Measurements from ENCODE around the gene PEPD. TPM values are rescaled to one million over a fixed set of nuclear protein-coding genes. Genes with fewer than 3 reads are reported as not detected.

PEPD gene
- total RNA-seq, 1 donor from 2014 or later, result 39.2 TPM

DNA sequence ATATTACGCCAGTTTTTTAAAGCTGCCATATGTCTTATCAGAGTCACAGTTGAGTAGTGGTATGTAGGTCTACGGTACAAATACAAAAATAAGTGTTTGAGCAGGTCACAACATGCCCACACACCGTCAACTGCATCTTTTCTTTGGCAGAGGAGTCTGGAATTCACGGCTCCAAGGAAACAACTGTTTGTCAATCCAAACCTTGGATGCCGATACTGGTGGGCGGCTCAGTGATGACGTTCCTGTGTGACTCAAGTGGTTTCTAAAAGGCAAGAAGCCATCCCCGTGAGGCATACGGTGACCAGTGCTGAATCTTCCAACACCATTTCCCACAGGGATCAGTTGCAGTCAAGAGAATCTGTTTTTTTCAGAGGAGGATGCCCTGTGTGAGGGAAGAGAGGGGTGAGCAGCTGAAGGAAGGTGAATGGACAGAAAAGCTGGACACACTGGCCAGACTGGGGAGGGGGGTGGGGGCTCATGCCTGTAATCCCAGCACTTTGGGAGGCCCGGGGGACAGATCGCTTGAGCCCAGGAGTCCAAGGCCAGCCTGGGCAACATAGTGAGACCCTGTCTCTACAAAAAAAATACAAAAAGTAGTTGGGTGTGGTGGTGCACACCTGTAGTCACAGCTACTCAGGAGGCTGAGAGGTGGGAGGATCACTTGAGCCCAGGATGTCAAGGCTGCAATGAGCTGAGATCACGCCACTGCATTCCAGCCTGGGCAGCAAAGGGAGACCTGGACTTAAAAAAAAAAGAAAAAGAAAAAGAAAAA is 170.9 kb downstream of the PEPD start:
- peaks cover 1% of the 10 kb centered on the region for H3K36me3 Mint-ChIP-seq (ENCODE audit: insufficient read depth)
- H3K9me3 Mint-ChIP-seq (ENCODE audit: low read depth), result peaks cover 5% of the 10 kb centered on the region
- DNase-seq (ENCODE audit: low spot score, unreplicated experiment), result no peak
- no peaks in the 10 kb centered on the region for H3K4me1 Mint-ChIP-seq (ENCODE audit: low read depth)
- TF ChIP-seq, protein P1, sequence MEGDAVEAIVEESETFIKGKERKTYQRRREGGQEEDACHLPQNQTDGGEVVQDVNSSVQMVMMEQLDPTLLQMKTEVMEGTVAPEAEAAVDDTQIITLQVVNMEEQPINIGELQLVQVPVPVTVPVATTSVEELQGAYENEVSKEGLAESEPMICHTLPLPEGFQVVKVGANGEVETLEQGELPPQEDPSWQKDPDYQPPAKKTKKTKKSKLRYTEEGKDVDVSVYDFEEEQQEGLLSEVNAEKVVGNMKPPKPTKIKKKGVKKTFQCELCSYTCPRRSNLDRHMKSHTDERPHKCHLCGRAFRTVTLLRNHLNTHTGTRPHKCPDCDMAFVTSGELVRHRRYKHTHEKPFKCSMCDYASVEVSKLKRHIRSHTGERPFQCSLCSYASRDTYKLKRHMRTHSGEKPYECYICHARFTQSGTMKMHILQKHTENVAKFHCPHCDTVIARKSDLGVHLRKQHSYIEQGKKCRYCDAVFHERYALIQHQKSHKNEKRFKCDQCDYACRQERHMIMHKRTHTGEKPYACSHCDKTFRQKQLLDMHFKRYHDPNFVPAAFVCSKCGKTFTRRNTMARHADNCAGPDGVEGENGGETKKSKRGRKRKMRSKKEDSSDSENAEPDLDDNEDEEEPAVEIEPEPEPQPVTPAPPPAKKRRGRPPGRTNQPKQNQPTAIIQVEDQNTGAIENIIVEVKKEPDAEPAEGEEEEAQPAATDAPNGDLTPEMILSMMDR (IDR thresholded peaks at IDR 0.05; ENCODE audit: unreplicated experiment), result no peak
- H3K4me3 Mint-ChIP-seq (ENCODE audit: low read depth), result no peak overlapping the region
- peaks cover 3% of the 10 kb centered on the region for H3K27me3 Mint-ChIP-seq
- no peak overlapping the region for H3K27ac Mint-ChIP-seq

DNA sequence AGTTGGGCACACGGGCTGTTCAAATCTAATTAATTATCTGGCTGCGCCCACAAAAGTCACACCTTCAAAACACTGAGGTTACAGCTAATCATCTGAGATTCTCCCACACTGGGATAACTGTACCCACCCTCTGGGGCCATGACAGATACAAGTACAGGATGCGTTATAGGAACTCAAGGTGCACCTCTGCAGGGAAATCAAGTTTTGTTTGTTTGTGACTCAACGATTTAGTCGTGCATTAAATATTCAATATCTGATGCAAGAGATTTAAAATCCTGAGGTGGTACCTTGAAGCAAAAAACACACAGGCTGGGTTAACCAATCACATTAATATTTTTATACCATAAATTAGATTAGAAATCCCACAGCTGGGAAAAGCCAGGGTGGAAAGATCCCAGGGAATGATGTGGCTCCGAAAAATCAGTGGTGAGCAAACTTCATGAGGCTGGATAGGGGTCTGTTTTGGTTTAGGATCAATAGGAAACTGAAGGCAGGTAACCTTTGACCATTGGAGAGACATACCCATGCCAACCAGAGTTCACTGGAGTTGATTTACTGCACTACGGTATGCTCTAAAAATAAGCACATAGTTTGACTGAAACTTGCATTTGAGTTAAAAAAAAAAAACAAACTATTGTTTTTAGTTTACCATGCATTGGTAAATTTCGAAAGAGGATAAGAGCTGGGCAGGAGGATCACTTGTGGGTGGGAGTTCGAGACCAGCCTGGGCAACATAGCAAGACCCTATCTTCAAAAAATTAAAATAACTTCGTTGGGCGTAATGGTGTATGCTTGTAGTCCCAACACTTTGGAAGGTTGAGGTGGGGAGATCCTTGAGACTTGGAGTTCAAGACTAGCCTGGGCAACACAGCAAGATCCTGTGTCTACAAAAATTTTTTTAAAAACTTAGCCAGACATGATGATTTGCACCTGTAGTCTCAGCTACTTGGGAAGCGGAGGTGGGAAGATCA is 172.0 kb downstream of the PEPD start:
- no peak overlapping the region for H3K4me3 Mint-ChIP-seq (ENCODE audit: low read depth)
- H3K27me3 Mint-ChIP-seq, result peaks cover 11% of the 10 kb centered on the region
- no peaks in the 10 kb centered on the region for H3K9me3 Mint-ChIP-seq (ENCODE audit: low read depth)
- H3K27ac Mint-ChIP-seq, result no peak overlapping the region
- H3K36me3 Mint-ChIP-seq (ENCODE audit: insufficient read depth), result no peaks in the 10 kb centered on the region
- TF ChIP-seq, protein P1 (IDR thresholded peaks at IDR 0.05; ENCODE audit: unreplicated experiment), result no peak
- DNase-seq (ENCODE audit: low spot score, unreplicated experiment), result no peak
- H3K4me1 Mint-ChIP-seq (ENCODE audit: low read depth), result no peaks in the 10 kb centered on the region

DNA sequence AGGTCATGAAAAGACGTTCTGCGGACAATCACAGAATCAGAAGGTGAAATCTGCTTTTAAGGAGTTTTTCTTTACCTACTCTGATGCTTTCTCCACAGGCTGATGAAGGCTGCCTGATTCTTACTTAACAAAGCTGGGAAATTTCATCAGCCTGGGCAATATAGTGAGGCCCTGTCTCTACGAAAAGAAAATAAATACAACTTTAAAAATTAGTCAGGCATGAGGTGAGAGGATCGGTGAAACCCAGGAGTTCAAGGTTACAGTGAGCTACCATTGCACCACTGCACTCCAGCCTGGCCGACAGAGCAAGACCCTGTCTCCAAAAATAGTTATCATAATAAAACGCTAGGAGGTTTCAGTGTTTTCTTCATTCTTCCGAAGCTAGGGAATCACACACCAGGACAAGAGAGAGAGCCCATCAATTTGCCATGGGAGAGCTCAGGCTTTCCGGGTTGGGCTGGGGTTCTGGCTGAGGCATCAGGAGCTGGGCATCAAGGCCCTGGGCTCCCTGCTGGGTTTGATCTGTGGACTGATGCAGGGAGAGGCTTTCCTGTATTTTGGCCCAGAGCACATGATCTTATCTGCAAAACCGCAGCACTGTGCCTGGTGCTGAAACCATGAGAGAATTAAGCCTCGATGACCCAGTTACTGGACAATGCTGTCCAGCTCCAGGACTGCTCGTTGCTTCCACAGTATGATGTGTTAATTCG is 173.1 kb downstream of the PEPD start:
- Mint-ChIP-seq H3K4me1 (ENCODE audit: low read depth) (no peaks in the 10 kb centered on the region), H3K9me3 (ENCODE audit: low read depth) (no peaks in the 10 kb centered on the region), H3K36me3 (ENCODE audit: insufficient read depth) (no peaks in the 10 kb centered on the region), H3K27ac (no peak overlapping the region), H3K4me3 (ENCODE audit: low read depth) (no peak overlapping the region), H3K27me3 (peaks cover 16% of the 10 kb centered on the region)
- TF ChIP-seq, protein P1 (IDR thresholded peaks at IDR 0.05; ENCODE audit: unreplicated experiment), result no peak
- no peak for DNase-seq (ENCODE audit: low spot score, unreplicated experiment)

DNA sequence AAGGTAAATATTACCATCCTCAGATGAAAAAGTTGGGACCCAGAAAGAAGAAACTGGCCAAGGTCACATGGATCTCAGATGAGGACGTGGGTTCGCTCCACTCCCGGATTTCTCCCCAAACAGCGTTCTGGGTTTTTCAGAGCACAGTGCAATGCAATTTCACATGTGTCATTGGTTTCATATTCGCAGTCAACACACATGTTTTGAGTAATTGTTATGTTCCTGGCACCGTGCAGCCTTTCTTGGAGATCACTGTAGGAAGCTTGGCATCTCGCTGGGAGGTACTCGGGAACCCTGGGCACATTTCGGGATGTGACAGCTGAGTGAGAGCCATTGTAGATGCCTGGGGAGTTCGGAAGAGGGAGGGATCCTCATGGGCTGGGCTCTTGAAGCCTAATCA is 174.3 kb downstream of the PEPD start:
- H3K9me3 Mint-ChIP-seq (ENCODE audit: low read depth), result no peaks in the 10 kb centered on the region
- no peak overlapping the region for H3K27ac Mint-ChIP-seq

More for the DNA sequence above, 174.3 kb downstream of the PEPD start:
- Mint-ChIP-seq H3K4me1 (ENCODE audit: low read depth) (no peaks in the 10 kb centered on the region), H3K27me3 (peaks cover 19% of the 10 kb centered on the region), H3K4me3 (ENCODE audit: low read depth) (no peak overlapping the region), H3K36me3 (ENCODE audit: insufficient read depth) (no peaks in the 10 kb centered on the region)
- DNase-seq (ENCODE audit: low spot score, unreplicated experiment), result no peak
- TF ChIP-seq, protein P1 (IDR thresholded peaks at IDR 0.05; ENCODE audit: unreplicated experiment), result no peak

Data from progenitor cell of endocrine pancreas (in vitro differentiated cells).